HCT116 (cell line): Measurements from ENCODE around the gene ITGAL.

Source experiments
- CEBPB ChIP-seq: IDR thresholded peaks from 2 replicates; pipeline ENCODE4 v1.6.1; 2012; ENCODE audit warnings: low read depth
- CTCF ChIP-seq, 3 experiments: fragments of 200-600 bp in 1 of 3; sonication (generic) in 1 of 3; IDR thresholded peaks in 2 of 3; conservative IDR thresholded peaks in 1 of 3; 2 replicates each; pipeline ENCODE4 v1.5.1; 2012 to 2017; ENCODE audit warnings: low read depth in 2 of 3, low read length in 2 of 3, antibody characterized with exemption in 1 of 3, borderline replicate concordance in 1 of 3, control low read depth in 1 of 3, mild to moderate bottlenecking in 1 of 3, mixed read lengths in 1 of 3, mixed run types in 1 of 3, moderate library complexity in 1 of 3; ENCODE audit not compliant: insufficient read depth in 1 of 3
- EGR1 ChIP-seq: IDR thresholded peaks from 2 replicates; pipeline ENCODE4 v1.6.1; 2012; ENCODE audit warnings: low read depth
- ELF1 ChIP-seq: IDR thresholded peaks from 2 replicates; pipeline ENCODE4 v1.6.1; 2012; ENCODE audit warnings: low read depth, borderline replicate concordance
- EZH2 ChIP-seq: fragments of 200-600 bp; sonication (generic); IDR thresholded peaks from 2 replicates; pipeline ENCODE4 v1.6.1; 2017; ENCODE audit warnings: antibody characterized with exemption, mixed run types
- FOSL1 ChIP-seq: IDR thresholded peaks from 2 replicates; pipeline ENCODE4 v1.6.1; 2012; ENCODE audit warnings: low read depth
- JUND ChIP-seq: IDR thresholded peaks from 2 replicates; pipeline ENCODE4 v1.6.1; 2012
- MAX ChIP-seq: IDR thresholded peaks from 2 replicates; pipeline ENCODE4 v1.6.1; 2012
- POLR2A ChIP-seq: IDR thresholded peaks from 2 replicates; pipeline ENCODE4 v1.7.0; 2011; ENCODE audit warnings: borderline replicate concordance; ENCODE audit not compliant: insufficient read depth, insufficient read length; ENCODE audit errors: extremely low read depth
- POLR2AphosphoS5 ChIP-seq: IDR thresholded peaks from 2 replicates; pipeline ENCODE4 v1.6.1; 2011; ENCODE audit warnings: mild to moderate bottlenecking, low read depth, low read length, moderate library complexity
- REST ChIP-seq: IDR thresholded peaks from 2 replicates; pipeline ENCODE4 v1.6.1; 2012; ENCODE audit warnings: low read depth

GRCh38 chr16:30429418-30429677 is 43.2 kb upstream of the ITGAL start:
- TF ChIP-seq MAX (no peak), FOSL1 (no peak), POLR2A (no peak), POLR2AphosphoS5 (no peak), CTCF (IDR thresholded peaks at IDR 0.05 in 2 of 3, conservative IDR thresholded peaks at IDR 0.05 in 1 of 3; ENCODE audit: borderline replicate concordance in 1 of 3, insufficient read depth in 1 of 3, low read depth in 2 of 3, low read length in 2 of 3) (no peak), EGR1 (no peak), CEBPB (no peak), EZH2 (no peak), ELF1 (no peak), JUND (no peak), REST (no peak)
